IPS DF 6.9 (cell line): ENCODE measurements around the gene FNBP1.
"Not testable (repeated sequence)": the region's sequence is repeated elsewhere in the genome, so short reads cannot be mapped to it uniquely, and the experiment has no call there.

ENCODE experiments used
- DNase-seq: peaks from one replicate; pipeline ENCODE4 v3.0.0-alpha.2; 2013; ENCODE audit warnings: low read depth, low spot score
- H3K27ac ChIP-seq: one replicate; pipeline ENCODE4 v1.5.1; 2013; ENCODE audit warnings: low read length, control low read depth
- H3K27me3 ChIP-seq: 2 replicates; pipeline ENCODE4 v1.6.1; 2013; ENCODE audit warnings: mild to moderate bottlenecking, low read length; ENCODE audit not compliant: control insufficient read depth, insufficient read depth
- H3K36me3 ChIP-seq: 2 replicates; pipeline ENCODE4 v1.6.1; 2013; ENCODE audit warnings: low read length; ENCODE audit not compliant: control insufficient read depth, insufficient read depth
- H3K4me1 ChIP-seq: 2 replicates; pipeline ENCODE4 v1.6.1; 2013; ENCODE audit warnings: low read length; ENCODE audit not compliant: control insufficient read depth, insufficient read depth
- H3K4me3 ChIP-seq: 2 replicates; pipeline ENCODE4 v1.5.1; 2013; ENCODE audit warnings: mild to moderate bottlenecking, low read length
- H3K9me3 ChIP-seq: 2 replicates; pipeline ENCODE4 v1.6.1; 2013; ENCODE audit warnings: low read length, inconsistent platforms; ENCODE audit not compliant: control insufficient read depth, insufficient read depth
- WGBS: extraction: QIAGEN DNeasy Blood & Tissue Kit; methylation state at CpG from one replicate; pipeline ENCODE4 v1.1.7; 2013; ENCODE audit warnings: mixed read lengths, missing lambda C conversion rate; ENCODE audit not compliant: insufficient read length, insufficient coverage; 5-methylcytosine and 5-hydroxymethylcytosine counted together

Gene FNBP1

DNA sequence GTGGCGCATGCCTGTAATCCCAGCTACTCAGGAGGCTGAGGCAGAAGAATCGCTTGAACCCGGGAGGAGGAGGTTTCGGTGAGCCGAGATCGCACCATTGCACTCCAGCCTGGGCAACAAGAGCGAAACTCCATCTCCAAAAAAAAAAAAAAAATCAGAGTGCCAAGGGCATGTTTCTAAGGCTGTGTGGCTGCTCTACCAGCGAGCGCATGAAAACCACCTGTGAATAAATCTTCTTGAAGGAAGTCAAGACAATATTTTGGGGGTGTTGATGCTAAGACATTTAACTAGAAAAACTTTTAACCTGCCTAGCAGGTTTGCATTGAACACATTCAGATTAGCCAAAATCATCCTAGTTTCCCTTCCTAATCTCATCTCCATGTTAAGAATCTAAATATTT is 62.8 kb downstream of the FNBP1 start:
- not testable (repeated sequence) for H3K36me3 ChIP-seq, H3K4me1 ChIP-seq, DNase-seq, H3K4me3 ChIP-seq, H3K27ac ChIP-seq, H3K27me3 ChIP-seq, H3K9me3 ChIP-seq
- WGBS: no CpG with 5 or more reads among the region's 9 CpGs

DNA sequence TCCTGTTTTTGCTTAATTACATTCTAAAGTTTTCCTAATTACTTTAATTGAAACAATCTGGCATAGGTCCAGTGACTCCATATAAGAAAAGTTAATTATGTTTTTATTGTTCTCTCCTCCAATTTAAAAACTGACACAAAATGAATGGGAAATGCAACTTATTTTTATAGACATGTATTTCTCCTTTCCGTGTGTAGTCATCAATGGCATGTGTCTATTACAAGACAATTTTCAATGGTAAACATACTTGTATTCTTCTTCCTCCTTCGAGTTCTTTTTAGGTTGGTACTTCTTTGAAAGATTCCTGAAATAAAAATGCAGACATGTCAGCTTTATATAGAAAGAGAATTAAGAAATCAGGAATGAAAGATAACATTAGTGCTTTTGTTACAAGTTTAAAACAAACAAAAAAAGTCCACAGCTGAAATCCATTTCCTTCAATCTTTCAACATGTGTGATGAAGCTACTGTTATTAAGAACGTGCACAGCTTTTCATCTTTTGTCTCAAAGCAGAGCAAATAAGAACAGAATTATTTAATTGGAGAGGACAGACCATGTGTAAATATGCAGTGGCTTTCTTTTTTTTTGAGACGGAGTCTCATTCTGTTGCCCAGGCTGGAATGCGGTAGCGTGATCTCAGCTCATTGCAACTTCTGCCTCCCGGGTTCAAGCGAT is 63.8 kb downstream of the FNBP1 start:
- no peak for DNase-seq
- no peak overlapping the region for H3K4me3 ChIP-seq
- no CpG with 5 or more reads among the region's 8 CpGs for WGBS
- H3K27me3 ChIP-seq: no peaks in the 10 kb centered on the region
- peaks cover 2% of the 10 kb centered on the region; the same call in 1 of the 2 replicates for H3K36me3 ChIP-seq
- no peak overlapping the region for H3K27ac ChIP-seq
- H3K4me1 ChIP-seq: no peaks in the 10 kb centered on the region
- H3K9me3 ChIP-seq: no peaks in the 10 kb centered on the region

DNA sequence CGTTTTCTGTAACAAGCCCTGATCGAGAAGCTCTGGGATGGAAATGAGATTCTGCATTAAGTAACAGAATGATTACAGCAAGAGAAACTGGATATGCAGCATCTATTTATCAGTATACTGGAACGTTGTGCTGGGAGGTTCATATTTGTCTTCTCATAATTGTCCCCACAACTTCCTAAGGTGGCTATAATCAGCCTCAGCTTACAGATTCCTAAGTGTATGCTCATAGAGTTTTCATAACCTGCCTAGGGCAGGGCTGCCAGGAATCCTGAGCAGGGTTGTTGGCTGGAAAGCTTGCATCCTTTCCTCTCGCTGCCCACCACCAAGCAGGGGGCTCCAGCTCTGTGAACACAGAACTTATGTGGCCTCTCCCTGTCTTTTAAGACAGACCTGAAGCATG is 70.2 kb downstream of the FNBP1 start:
- Histone ChIP-seq H3K4me1 (no peaks in the 10 kb centered on the region), H3K27ac (no peak overlapping the region), H3K4me3 (no peak overlapping the region), H3K27me3 (no peaks in the 10 kb centered on the region), H3K36me3 (no peaks in the 10 kb centered on the region), H3K9me3 (no peaks in the 10 kb centered on the region)
- WGBS: no CpG with 5 or more reads among the region's 4 CpGs
- DNase-seq: no peak

DNA sequence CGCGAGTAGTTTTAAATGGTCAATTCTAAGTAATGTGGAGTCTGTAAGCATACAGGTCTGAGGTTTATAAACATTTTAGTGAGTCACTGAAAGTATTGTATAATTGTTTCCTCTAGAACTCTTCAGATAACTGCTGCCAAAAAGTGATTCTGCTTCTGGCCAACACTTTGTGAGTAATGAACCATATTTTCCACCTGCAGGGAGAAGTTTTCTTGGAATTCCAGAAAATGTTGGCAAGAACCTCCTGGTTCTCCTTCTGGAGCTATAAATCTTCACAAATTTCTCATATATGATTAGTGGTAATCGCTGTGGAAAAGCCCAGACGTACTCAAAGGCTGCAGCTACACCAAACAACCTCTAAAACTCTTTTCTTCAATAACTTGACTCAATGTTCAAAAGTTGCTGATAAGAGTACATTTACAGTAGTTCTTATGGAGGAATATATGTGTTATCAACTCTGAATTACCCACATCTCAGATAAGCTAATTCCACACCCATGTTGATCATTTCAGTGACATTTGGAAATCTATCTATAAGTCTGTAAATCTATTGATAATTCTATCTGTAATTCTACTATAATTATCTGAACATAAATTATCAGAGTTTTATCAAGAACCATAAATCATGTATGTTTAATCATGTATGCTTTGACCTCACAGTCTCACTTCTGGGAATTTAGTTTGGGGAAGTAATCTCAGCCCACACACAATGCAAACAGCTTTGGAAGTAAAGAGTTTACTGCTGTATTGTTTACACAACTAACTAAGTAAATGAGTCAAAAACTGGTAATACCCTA is 74.1 kb downstream of the FNBP1 start:
- Histone ChIP-seq H3K36me3 (no peaks in the 10 kb centered on the region), H3K4me3 (no peak overlapping the region), H3K27ac (no peak overlapping the region), H3K9me3 (no peaks in the 10 kb centered on the region), H3K27me3 (no peaks in the 10 kb centered on the region), H3K4me1 (no peaks in the 10 kb centered on the region)
- no CpG with 5 or more reads among the region's 4 CpGs for WGBS
- DNase-seq: no peak

DNA sequence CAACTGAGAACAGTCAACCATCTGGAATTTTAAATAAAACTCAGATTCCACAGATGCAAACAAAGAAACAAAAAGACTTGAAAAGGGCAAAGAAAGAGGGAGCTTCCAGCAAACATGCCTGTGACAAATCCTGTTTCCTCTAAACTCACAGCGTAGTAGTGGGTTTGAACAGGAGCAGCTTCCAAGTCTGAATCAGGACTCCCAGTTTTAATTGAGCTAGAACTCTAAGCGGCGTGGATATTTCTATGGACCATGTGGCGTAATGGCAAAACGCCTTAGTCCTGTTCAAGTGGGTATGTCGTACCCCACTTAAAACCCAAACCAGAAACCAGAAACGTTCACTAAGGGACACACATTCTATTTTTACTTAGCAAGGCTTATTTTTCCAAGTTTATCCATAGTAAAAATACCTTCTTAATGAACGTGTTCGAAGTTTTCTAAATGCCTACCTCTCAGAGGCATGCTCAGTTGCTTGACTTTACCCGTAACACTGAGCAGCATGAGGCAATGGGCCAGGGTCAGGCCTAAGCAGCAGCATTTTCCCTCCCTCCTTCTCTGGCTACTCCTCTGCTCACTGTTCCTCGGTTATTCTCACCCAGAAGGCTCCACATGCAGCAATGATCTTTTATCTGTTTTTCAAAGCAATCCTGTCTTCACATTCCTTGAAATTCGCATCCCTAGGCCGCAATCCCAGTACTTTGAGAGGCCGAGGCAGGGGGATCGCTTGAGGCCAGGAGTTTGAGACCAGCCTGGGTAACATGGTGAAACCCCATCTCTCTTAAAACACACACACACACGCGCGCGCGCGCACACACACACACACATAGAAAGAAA is 77.9 kb downstream of the FNBP1 start:
- Histone ChIP-seq H3K4me3 (no peak overlapping the region), H3K27ac (no peak overlapping the region), H3K36me3 (no peaks in the 10 kb centered on the region), H3K4me1 (peaks cover 6% of the 10 kb centered on the region), H3K27me3 (no peaks in the 10 kb centered on the region), H3K9me3 (no peaks in the 10 kb centered on the region)
- no CpG with 5 or more reads among the region's 21 CpGs for WGBS
- no peak for DNase-seq

DNA sequence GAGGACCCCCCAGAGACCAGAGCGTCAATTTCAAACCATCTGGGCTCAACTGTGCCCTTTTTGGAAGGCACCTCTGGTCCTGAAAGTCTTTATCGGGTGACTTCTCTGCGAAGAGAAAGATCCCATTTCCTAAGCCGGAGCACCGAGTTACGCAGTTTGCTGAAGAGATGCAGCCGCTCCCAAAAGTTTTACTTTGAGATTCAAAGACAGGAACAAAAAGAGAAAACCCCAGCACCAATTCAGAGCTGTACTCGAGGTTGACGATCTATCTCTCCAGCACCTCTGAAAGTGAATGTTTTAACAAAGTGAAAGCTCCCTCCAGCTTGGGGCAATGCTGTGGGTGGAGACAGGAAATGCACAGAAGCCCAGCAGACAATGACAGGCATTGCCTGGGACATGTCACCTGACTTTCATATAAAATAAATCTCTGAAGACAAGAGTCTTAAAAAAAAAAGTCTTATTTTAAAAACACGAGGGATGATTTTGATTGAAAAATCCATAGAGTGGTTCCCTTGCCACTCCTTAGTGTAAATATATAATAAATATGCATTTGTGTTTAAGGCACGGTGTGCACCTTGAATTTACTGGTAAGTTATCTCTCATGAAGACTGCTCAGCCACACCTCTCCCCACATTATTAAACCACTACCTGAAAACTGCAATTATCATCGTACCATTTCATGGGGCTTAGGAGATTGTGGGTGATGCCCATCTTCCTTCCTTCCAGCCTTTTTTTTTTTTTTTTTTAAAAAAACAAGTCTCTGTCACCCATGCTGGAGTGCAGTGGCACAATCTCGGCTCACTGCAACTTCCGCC is 79.9 kb downstream of the FNBP1 start:
- peaks cover 6% of the 10 kb centered on the region for H3K4me1 ChIP-seq
- no peak overlapping the region for H3K4me3 ChIP-seq
- DNase-seq: no peak
- no CpG with 5 or more reads among the region's 14 CpGs for WGBS
- peak overlapping the region; percentile 26 for H3K27ac ChIP-seq
- H3K9me3 ChIP-seq: no peaks in the 10 kb centered on the region
- no peaks in the 10 kb centered on the region for H3K36me3 ChIP-seq
- H3K27me3 ChIP-seq: no peaks in the 10 kb centered on the region

DNA sequence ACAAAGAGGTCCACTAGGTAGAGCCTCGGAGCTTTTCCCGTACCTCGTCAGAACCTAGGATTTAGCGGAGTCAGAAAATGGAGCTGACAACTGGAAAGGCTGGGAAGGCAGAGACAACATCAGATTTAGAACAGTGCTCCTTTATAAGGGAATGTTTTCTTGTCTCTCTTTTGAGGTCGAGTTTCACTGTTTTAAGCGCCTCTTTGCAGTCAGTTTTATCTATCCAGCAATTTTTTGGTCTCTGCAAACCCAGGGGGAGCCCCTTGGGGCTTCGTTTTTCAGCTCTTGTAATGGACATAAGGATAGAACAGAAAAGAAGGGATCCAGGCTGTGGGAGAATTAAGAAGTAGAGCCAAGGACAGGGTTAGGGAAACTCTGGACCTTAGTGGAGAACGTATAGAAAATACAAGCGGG is 80.5 kb downstream of the FNBP1 start:
- WGBS: no CpG with 5 or more reads among the region's 9 CpGs
- H3K9me3 ChIP-seq: no peaks in the 10 kb centered on the region
- H3K27me3 ChIP-seq: no peaks in the 10 kb centered on the region
- DNase-seq: no peak
- peaks cover 6% of the 10 kb centered on the region for H3K4me1 ChIP-seq
- H3K36me3 ChIP-seq: no peaks in the 10 kb centered on the region
- no peak overlapping the region for H3K4me3 ChIP-seq
- peak overlapping the region; percentile 26 for H3K27ac ChIP-seq

DNA sequence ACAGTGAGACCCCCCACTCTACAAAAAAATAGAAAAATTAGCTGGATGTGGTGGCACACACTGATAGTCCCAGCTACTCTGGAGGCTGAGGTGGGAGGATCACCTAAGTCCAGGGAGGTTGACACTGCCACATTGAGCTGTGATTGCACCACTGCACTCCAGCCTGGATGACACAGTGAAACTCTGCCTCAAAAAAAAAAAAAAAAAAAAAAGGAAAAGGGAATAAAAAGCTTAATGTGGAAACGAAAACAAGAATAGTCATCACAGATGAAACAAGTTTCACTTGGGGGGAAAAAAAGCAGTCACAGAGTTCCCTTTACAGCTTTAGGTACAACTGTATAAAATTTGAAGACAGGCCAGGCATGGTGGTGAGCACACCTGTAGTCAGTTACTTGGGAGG is 84.2 kb downstream of the FNBP1 start:
- H3K9me3 ChIP-seq: no peaks in the 10 kb centered on the region
- DNase-seq: no peak
- peaks cover 6% of the 10 kb centered on the region for H3K4me1 ChIP-seq
- no peak overlapping the region for H3K4me3 ChIP-seq
- H3K27me3 ChIP-seq: no peaks in the 10 kb centered on the region
- no peak overlapping the region for H3K27ac ChIP-seq
- no peaks in the 10 kb centered on the region for H3K36me3 ChIP-seq
- WGBS: no CpG with 5 or more reads among the region's 1 CpG

DNA sequence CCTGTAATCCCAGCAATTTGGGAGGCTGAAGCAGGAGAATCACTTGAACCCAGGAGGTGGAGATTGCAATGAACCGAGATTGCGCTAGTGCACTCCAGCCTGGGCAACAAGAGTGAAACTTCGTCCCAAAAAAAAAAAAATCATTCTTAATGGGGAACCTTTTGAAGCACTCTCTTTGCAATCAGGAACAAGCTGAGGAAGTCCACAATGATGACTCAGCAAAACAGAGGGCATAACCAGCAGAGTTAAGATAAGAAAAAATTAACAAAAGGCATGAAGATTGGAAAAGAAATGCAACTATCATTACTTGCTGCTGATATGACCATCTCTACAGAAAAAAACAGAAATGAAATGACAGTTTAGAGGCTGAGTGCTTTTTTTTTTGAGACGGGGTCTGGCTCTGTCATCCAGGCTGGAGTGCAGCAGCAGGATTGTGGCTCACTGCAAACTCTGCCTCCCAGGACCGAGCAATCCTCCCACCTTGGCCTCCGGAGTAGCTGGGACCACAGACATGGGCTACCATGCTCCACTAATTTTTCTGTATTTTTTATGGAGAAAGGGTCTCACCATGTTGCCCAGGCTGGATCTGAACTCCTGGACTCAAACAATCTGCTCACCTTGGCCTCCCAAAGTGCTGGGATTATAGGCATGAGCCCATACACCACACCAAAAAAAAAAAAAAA is 88.0 kb downstream of the FNBP1 start:
- no CpG with 5 or more reads among the region's 6 CpGs for WGBS
- Histone ChIP-seq H3K4me3 (no peak overlapping the region), H3K9me3 (no peaks in the 10 kb centered on the region), H3K27ac (no peak overlapping the region), H3K36me3 (no peaks in the 10 kb centered on the region), H3K4me1 (no peaks in the 10 kb centered on the region), H3K27me3 (no peaks in the 10 kb centered on the region)
- no peak for DNase-seq
